GM12878 (cell line): ENCODE data around the gene NF1. TPM values are rescaled to one million over a fixed set of nuclear protein-coding genes. Genes with fewer than 3 reads are reported as not detected.

Experiments used
- ATAC-seq: fragments of 200-7000 bp; cut with Tn5 transposase; 3 replicates; pipeline ENCODE4 v1.9.1; 2020; ENCODE audit warnings: mild to moderate bottlenecking, moderate library complexity
- BruUV-seq: library from RNA; stranded (reverse); fragments of 400-500 nt; replicated peaks from 2 replicates; lab custom pipeline; 2021; lab: Mats Ljungman, UMichigan
- CTCF ChIA-PET: fragments of 300-600 bp; sonication (Branson Sonifier 250); formaldehyde crosslinking; extraction: SDS; loops from one replicate; lab custom pipeline; 2021; ENCODE audit warnings: inconsistent platforms; lab: Yijun Ruan, JAX
- POLR2A ChIA-PET: fragments of 350-600 bp; formaldehyde crosslinking; extraction: SDS; loops from one replicate; lab custom pipeline; 2021; ENCODE audit warnings: inconsistent platforms; lab: Charles Lee
- RAD21 ChIA-PET: fragments of 300-600 bp; sonication (Branson Sonifier 250); formaldehyde crosslinking; loops from one replicate; lab custom pipeline; 2023; ENCODE audit warnings: antibody characterized with exemption; ENCODE audit not compliant: unreplicated experiment; lab: Charles Lee
- SMC1A ChIA-PET: fragments of 300-600 bp; sonication (Branson Sonifier 250); formaldehyde crosslinking; loops from one replicate; lab custom pipeline; 2023; ENCODE audit not compliant: unreplicated experiment, uncharacterized antibody; lab: Charles Lee
- DNase-seq: peaks from one replicate; pipeline ENCODE4 v3.0.0-alpha.2; 2011; ENCODE audit warnings: low read depth, low spot score
- FAIRE-seq: peaks from 3 replicates; lab custom pipeline; 2011; peaks lifted over from hg19 to GRCh38; lab: Jason Lieb, UNC
- H2AFZ ChIP-seq: 2 replicates; pipeline ENCODE4 v1.6.0; 2011; ENCODE audit warnings: low read depth, low read length, control low read depth; ENCODE audit not compliant: control insufficient read depth
- H3K27ac ChIP-seq: 2 replicates; pipeline ENCODE4 v1.5.1; 2011; ENCODE audit warnings: control low read depth; ENCODE audit not compliant: control insufficient read depth, insufficient read depth
- H3K27me3 ChIP-seq, 2 experiments: replicated peaks in 1 of 2; 2 replicates each; pipeline versions ENCODE4 v1.6.0 to v1.6.1; 2011; ENCODE audit warnings: low read length in 1 of 2; ENCODE audit not compliant: control insufficient read depth in 2 of 2, insufficient read depth in 2 of 2
- H3K36me3 ChIP-seq, 2 experiments: 2 replicates each; pipeline ENCODE4 v1.5.1; 2011; ENCODE audit warnings: low read length in 1 of 2; ENCODE audit not compliant: control insufficient read depth in 2 of 2, insufficient read depth in 2 of 2
- H3K4me1 ChIP-seq: 2 replicates; pipeline ENCODE4 v1.6.1; 2011; ENCODE audit warnings: mild to moderate bottlenecking, low read length, moderate library complexity, mixed read lengths; ENCODE audit not compliant: control insufficient read depth, insufficient read depth
- H3K4me2 ChIP-seq: 2 replicates; pipeline ENCODE4 v1.6.0; 2011; ENCODE audit warnings: control low read depth; ENCODE audit not compliant: control insufficient read depth, insufficient read depth
- H3K4me3 ChIP-seq: fragments of 200-600 bp; sonication (generic); 2 replicates; pipeline ENCODE4 v1.5.1; 2016
- H3K79me2 ChIP-seq: 2 replicates; pipeline ENCODE4 v1.6.0; 2011; ENCODE audit warnings: low read length; ENCODE audit not compliant: control insufficient read depth, insufficient read depth
- H3K9ac ChIP-seq: 2 replicates; pipeline ENCODE4 v1.8.0; 2011; ENCODE audit warnings: low read length, control low read depth, mixed read lengths; ENCODE audit not compliant: control insufficient read depth, insufficient read depth
- H3K9me3 ChIP-seq: replicated peaks from 3 replicates; pipeline ENCODE4 v1.5.1; 2011; ENCODE audit warnings: mild to moderate bottlenecking, low read length; ENCODE audit not compliant: control insufficient read depth, insufficient read depth
- H4K20me1 ChIP-seq: 2 replicates; pipeline ENCODE4 v1.6.0; 2011; ENCODE audit not compliant: control insufficient read depth, insufficient read depth
- ETV6 ChIP-seq, 2 experiments: fragments of 450-650 bp in 1 of 2; IDR thresholded peaks in 1 of 2; conservative IDR thresholded peaks in 1 of 2; 2 replicates each; pipeline ENCODE4 v1.6.1; 2014; ENCODE audit warnings: antibody characterized with exemption in 1 of 2, borderline replicate concordance in 1 of 2, low read depth in 1 of 2, mild to moderate bottlenecking in 1 of 2, moderate library complexity in 1 of 2
- MYB ChIP-seq: fragments of 150-350 bp; IDR thresholded peaks from 2 replicates; pipeline ENCODE4 v1.6.1; 2014; ENCODE audit warnings: mild to moderate bottlenecking, low read depth, low read length, borderline replicate concordance
- ZZZ3 ChIP-seq: IDR thresholded peaks from 2 replicates; pipeline ENCODE4 v1.6.1; 2011; ENCODE audit warnings: low read depth; ENCODE audit not compliant: control insufficient read depth, insufficient read length
- WGBS: methylation state at CpG from one replicate; pipeline ENCODE4 v1.1.6; 2016; ENCODE audit warnings: low lambda C conversion rate; ENCODE audit not compliant: insufficient replicate concordance, insufficient coverage; ENCODE audit errors: missing lambda C conversion rate; 5-methylcytosine and 5-hydroxymethylcytosine counted together
- in situ Hi-C: fragments of 300-500 bp; cut with MboI; formaldehyde crosslinking; loops from 9 replicates; pipeline ENCODE4 v1.14.3; 2018; ENCODE audit warnings: mixed read lengths
- intact Hi-C: fragments of 100-400 bp; cut with micrococcal nuclease; formaldehyde crosslinking; loops from one replicate; pipeline ENCODE4 v1.14.2; 2022; ENCODE audit not compliant: unreplicated experiment
- polyA plus RNA-seq, 11 experiments: library from polyadenylated mRNA; depleted of rRNA in 4 of 11; unstranded in 6 of 11; stranded (reverse) in 5 of 11; fragments of >200 nt; fragmentation: Nextera tagmentation in 4 of 11; fragmentation: Illumina TruSeq in 1 of 11; extraction: Ambion mirVana in 4 of 11; extraction: Trizol in 1 of 11; gene quantifications; 1 replicate in 1 of 11; 2 replicates in 10 of 11; pipeline versions ENCODE4 v1.2.1 to v1.2.3, GENCODE V29; 2011 to 2016; ENCODE audit warnings: inconsistent platforms in 2 of 11, missing spikeins in 2 of 11, low read depth in 1 of 11
- total RNA-seq, 4 experiments: library from RNA; depleted of rRNA in 3 of 4; stranded (reverse); fragments of >200 nt in 3 of 4; fragmentation: Illumina TruSeq in 1 of 4; extraction: Trizol in 1 of 4; gene quantifications; 2 replicates each; pipeline versions ENCODE4 v1.2.1 to v1.2.3, GENCODE V29; 2013 to 2021

The NF1 gene
- total and polyA plus RNA-seq, 10 of the 15 experiments (the other 5 are each of a cell fraction or from before 2014, with no cell fraction given) = 2.5 to 31.8 (median 16.6) TPM

- no peak overlapping the region for H3K9ac ChIP-seq
- no peaks in the 10 kb centered on the region for H3K27me3 ChIP-seq
- intact Hi-C loops (no loop called here), in situ Hi-C loops (no loop called here)
- CTCF ChIA-PET = interaction anchor here (0.5 to 1.4 kb wide), 4 partner anchors 11 to 151 kb away, joined by 3 to 6 read pairs (median 3); no protein-coding TSS in a partner anchor
- 90% methylated on average over 8 of the region's 8 CpGs for WGBS
- no peak overlapping the region for H3K4me3 ChIP-seq
- POLR2A ChIA-PET = interaction anchor here (1.3 to 1.4 kb wide), 2 partner anchors 10 to 23 kb away, joined by 4 to 5 read pairs; no protein-coding TSS in a partner anchor
- RAD21 ChIA-PET = interaction anchor here (1.1 kb wide), 1 partner anchor 9 kb away, joined by 3 read pairs; no protein-coding TSS in a partner anchor
- no peaks in the 10 kb centered on the region; the same call in 2 of the 3 replicates for H3K9me3 ChIP-seq
- SMC1A ChIA-PET = interaction anchor here (1.7 to 2.9 kb wide), 3 partner anchors 9 to 38 kb away, joined by 7 to 11 read pairs (median 8); no protein-coding TSS in a partner anchor
- no peak for DNase-seq
- H3K4me1 ChIP-seq = no peaks in the 10 kb centered on the region
- H3K36me3 ChIP-seq = no peaks in the 10 kb centered on the region
- H3K27ac ChIP-seq = no peak overlapping the region
- no peak overlapping the region for H2AFZ ChIP-seq
- no peak overlapping the region for H3K4me2 ChIP-seq
- H3K79me2 ChIP-seq = peaks cover 41% of the 10 kb centered on the region
- FAIRE-seq = no peak
- BruUV-seq = no TSS peak
- no peak for ATAC-seq
- 0 out of 2 replicates have a peak, but pooled peaks cover 3% of the 10 kb centered on the region for H4K20me1 ChIP-seq
- TF ChIP-seq MYB = no peak
These were observed 6.2 kb downstream of the NF1 start for GRCh38 chr17:31100840-31101459.

GRCh38 chr17:31101943-31102342, 7.2 kb downstream of the NF1 start:
- CTCF ChIA-PET = interaction anchor here (1.0 kb wide), 1 partner anchor 272 kb away, joined by 4 read pairs; no protein-coding TSS in a partner anchor
- BruUV-seq = no TSS peak
- Histone ChIP-seq H3K27me3 (no peaks in the 10 kb centered on the region), H3K9me3 (no peaks in the 10 kb centered on the region; the same call in 2 of the 3 replicates), H3K36me3 (no peaks in the 10 kb centered on the region), H3K4me2 (no peak overlapping the region), H3K79me2 (peaks cover 36% of the 10 kb centered on the region), H3K4me3 (no peak overlapping the region), H4K20me1 (0 out of 2 replicates have a peak, but pooled peaks cover 3% of the 10 kb centered on the region), H3K9ac (no peak overlapping the region), H3K27ac (no peak overlapping the region), H3K4me1 (no peaks in the 10 kb centered on the region), H2AFZ (no peak overlapping the region)
- DNase-seq (no peak), ATAC-seq (no peak), FAIRE-seq (no peak)
- in situ Hi-C loops (no loop called here), intact Hi-C loops (no loop called here)
- RAD21 ChIA-PET = interaction anchor here (1.1 kb wide), 1 partner anchor 8 kb away, joined by 3 read pairs; no protein-coding TSS in a partner anchor
- SMC1A ChIA-PET = interaction anchor here (0.7 to 2.2 kb wide), 4 partner anchors 8 to 108 kb away, joined by 3 to 8 read pairs (median 6); no protein-coding TSS in a partner anchor
- no peak for TF ChIP-seq ZZZ3
- no peak for TF ChIP-seq ETV6 (conservative IDR thresholded peaks at IDR 0.05 in 1 of 2, IDR thresholded peaks at IDR 0.05 in 1 of 2; ENCODE audit: borderline replicate concordance in 1 of 2, low read depth in 1 of 2)
- POLR2A ChIA-PET = interaction anchor here (1.3 kb wide), 1 partner anchor 22 kb away, joined by 5 read pairs; no protein-coding TSS in a partner anchor
